ENCODE data around the gene ANOS1.

DNA sequence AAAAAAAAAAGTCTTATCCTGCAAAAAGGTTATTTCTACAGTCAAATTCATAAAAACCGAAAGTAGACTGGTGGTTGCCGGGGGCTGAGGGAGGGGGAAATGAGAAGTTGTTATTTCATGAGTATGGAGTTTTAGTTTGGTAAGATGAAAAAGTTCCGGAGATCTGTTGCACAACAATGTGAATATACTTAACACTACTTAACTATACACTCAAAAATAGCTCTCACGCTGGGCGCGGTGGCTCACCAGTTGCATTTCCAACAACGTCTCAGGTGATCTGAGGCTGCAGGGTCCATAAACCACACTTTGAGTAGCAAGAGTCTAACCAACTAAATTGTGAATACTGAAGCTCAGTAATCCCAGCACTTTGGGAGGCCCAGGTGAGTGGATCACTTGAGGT is 52.4 kb downstream of the ANOS1 start:
- TF ChIP-seq, protein P1, sequence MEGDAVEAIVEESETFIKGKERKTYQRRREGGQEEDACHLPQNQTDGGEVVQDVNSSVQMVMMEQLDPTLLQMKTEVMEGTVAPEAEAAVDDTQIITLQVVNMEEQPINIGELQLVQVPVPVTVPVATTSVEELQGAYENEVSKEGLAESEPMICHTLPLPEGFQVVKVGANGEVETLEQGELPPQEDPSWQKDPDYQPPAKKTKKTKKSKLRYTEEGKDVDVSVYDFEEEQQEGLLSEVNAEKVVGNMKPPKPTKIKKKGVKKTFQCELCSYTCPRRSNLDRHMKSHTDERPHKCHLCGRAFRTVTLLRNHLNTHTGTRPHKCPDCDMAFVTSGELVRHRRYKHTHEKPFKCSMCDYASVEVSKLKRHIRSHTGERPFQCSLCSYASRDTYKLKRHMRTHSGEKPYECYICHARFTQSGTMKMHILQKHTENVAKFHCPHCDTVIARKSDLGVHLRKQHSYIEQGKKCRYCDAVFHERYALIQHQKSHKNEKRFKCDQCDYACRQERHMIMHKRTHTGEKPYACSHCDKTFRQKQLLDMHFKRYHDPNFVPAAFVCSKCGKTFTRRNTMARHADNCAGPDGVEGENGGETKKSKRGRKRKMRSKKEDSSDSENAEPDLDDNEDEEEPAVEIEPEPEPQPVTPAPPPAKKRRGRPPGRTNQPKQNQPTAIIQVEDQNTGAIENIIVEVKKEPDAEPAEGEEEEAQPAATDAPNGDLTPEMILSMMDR (IDR thresholded peaks at IDR 0.05): no peak
- TF ChIP-seq POLR2A (IDR thresholded peaks at IDR 0.05): no peak

All from heart left ventricle (tissue), 13 donors.